Stimulated activated naive B cell treated with anti-CD40 and anti-IgM and Interleukin-4, amounts not matched to agents 10 μg/mL and 1 μg/mL and 100 μg/mL, for 72 hours (primary cell): ENCODE measurements around the gene ARMCX5.

Experiments
- ATAC-seq, 2 donors: fragments of 150-1000 bp; cut with Tn5 transposase; replicated peaks; 2 replicates each; pipeline ENCODE4 v1.10.0; 2021; ENCODE audit warnings: moderate library complexity in 1 of 2
- DNase-seq: peaks from one replicate; pipeline ENCODE4 v3.0.0; 2021
- H3K27ac Mint-ChIP-seq: one replicate; pipeline ENCODE4 v1.8.0; 2022; ENCODE audit warnings: mild to moderate bottlenecking, mixed read lengths
- H3K27me3 Mint-ChIP-seq, 2 donors: one replicate each; pipeline ENCODE4 v1.8.0; 2022; ENCODE audit warnings: mixed read lengths in 2 of 2
- H3K36me3 Mint-ChIP-seq, 2 donors: one replicate each; pipeline ENCODE4 v1.8.0; 2022; ENCODE audit warnings: mixed read lengths in 2 of 2, mild to moderate bottlenecking in 1 of 2
- H3K4me1 Mint-ChIP-seq, 2 donors: one replicate each; pipeline ENCODE4 v1.8.0; 2022; ENCODE audit warnings: mixed read lengths in 2 of 2, mild to moderate bottlenecking in 1 of 2
- H3K4me3 Mint-ChIP-seq, 2 donors: one replicate each; pipeline ENCODE4 v1.8.0; 2022; ENCODE audit warnings: mild to moderate bottlenecking in 2 of 2, mixed read lengths in 2 of 2, moderate library complexity in 1 of 2
- H3K9me3 Mint-ChIP-seq, 2 donors: one replicate each; pipeline ENCODE4 v1.8.0; 2022; ENCODE audit warnings: mixed read lengths in 2 of 2, mild to moderate bottlenecking in 1 of 2

Gene ARMCX5

GRCh38 chrX:102599084-102599950, at the start of gene ARMCX5:
ARMCX5 (plus strand) TSS chrX:102599515; CDS start chrX:102602142, 2,627 bp downstream.
- ATAC-seq (peak; percentile 92 to 93), DNase-seq (peak; percentile 59)
- H3K36me3 Mint-ChIP-seq: peaks cover 3 to 5% of the 10 kb centered on the region in 2 donors
- H3K4me3 Mint-ChIP-seq: peak within 1 kb of the TSS; percentile 95 to 99
- H3K27me3 Mint-ChIP-seq: no peaks in the 10 kb centered on the region
- H3K9me3 Mint-ChIP-seq: no peaks in the 10 kb centered on the region
- peak within 1 kb of the TSS; percentile 94 for H3K27ac Mint-ChIP-seq
- peaks cover 2 to 32% of the 10 kb centered on the region in 2 donors for H3K4me1 Mint-ChIP-seq

DNA sequence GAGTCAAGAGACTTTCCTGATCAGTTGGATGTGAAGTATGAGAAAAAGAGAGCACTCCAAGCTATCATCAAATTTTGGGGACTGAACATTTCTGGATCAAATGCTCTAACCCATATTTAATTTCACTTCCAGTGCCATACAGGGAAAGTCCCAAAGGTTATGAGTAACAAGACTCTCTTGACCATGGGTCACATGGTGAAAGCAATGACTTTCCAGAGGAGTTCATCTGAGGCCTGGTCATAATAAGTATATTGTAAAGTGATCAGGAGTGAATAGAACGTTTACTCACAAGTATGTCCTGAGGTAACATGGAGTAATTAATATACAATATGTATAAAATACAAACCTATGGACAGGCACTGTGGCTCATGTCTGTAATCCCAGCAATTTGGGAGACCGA, 40.7 kb upstream of the ARMCX5 start:
- H3K4me1 Mint-ChIP-seq: no peaks in the 10 kb centered on the region
- no peak for ATAC-seq
- H3K9me3 Mint-ChIP-seq: no peaks in the 10 kb centered on the region
- DNase-seq: no peak
- H3K27me3 Mint-ChIP-seq: peaks cover 6 to 9% of the 10 kb centered on the region in 2 donors
- H3K27ac Mint-ChIP-seq: no peak overlapping the region
- H3K36me3 Mint-ChIP-seq: no peaks in the 10 kb centered on the region
- no peak overlapping the region for H3K4me3 Mint-ChIP-seq

GRCh38 chrX:102560423-102561068, 38.8 kb upstream of the ARMCX5 start:
- Mint-ChIP-seq H3K27me3 (peaks cover 9 to 11% of the 10 kb centered on the region in 2 donors), H3K36me3 (no peaks in the 10 kb centered on the region), H3K4me3 (no peak overlapping the region), H3K9me3 (no peaks in the 10 kb centered on the region), H3K27ac (no peak overlapping the region), H3K4me1 (no peaks in the 10 kb centered on the region)
- DNase-seq (no peak), ATAC-seq (no peak)

DNA sequence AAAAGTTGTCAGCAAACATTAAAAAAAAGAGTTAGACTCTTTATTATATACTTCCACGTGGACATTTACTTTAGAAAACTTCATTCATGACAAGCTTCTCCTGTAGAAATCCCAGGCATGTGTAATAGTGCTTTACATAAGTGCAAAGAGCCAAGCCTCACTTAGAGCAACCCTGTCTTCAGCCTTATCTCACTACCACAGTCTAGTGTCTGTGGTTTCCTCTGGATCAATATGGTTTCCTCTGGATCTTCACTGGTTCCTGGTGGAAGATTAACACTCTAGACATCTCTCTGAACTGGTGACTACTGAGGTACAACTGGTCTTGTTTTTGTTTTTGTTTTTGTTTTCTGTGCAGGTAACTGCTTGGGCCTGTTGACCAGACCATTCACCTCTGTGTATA, 18.4 kb upstream of the ARMCX5 start:
- H3K4me3 Mint-ChIP-seq: no peak overlapping the region
- no peak overlapping the region for H3K27ac Mint-ChIP-seq
- H3K9me3 Mint-ChIP-seq: no peaks in the 10 kb centered on the region
- H3K27me3 Mint-ChIP-seq: peaks cover 0 to 14% of the 10 kb centered on the region in 2 donors
- H3K36me3 Mint-ChIP-seq: no peaks in the 10 kb centered on the region
- DNase-seq (no peak), ATAC-seq (no peak)
- no peaks in the 10 kb centered on the region for H3K4me1 Mint-ChIP-seq

GRCh38 chrX:102593367-102593766, 5.9 kb upstream of the ARMCX5 start:
- no peak overlapping the region for H3K27ac Mint-ChIP-seq
- ATAC-seq: no peak
- no peaks in the 10 kb centered on the region for H3K9me3 Mint-ChIP-seq
- no peaks in the 10 kb centered on the region for H3K36me3 Mint-ChIP-seq
- DNase-seq: no peak
- H3K4me1 Mint-ChIP-seq: peaks cover 0 to 4% of the 10 kb centered on the region in 2 donors
- no peak overlapping the region for H3K4me3 Mint-ChIP-seq
- H3K27me3 Mint-ChIP-seq: peaks cover 6 to 12% of the 10 kb centered on the region in 2 donors

- Mint-ChIP-seq H3K27me3 (no peaks in the 10 kb centered on the region), H3K36me3 (peaks cover 3 to 5% of the 10 kb centered on the region in 2 donors), H3K4me1 (peaks cover 2 to 32% of the 10 kb centered on the region in 2 donors), H3K9me3 (no peaks in the 10 kb centered on the region), H3K4me3 (peak overlapping the region; percentile 95 to 99), H3K27ac (peak overlapping the region; percentile 94)
- DNase-seq: no peak
- ATAC-seq: peak; percentile 5 to 10
These were observed 750 bp downstream of the ARMCX5 start for GRCh38 chrX:102599951-102600579.

GRCh38 chrX:102604327-102604726, 5.0 kb downstream of the ARMCX5 start:
- Mint-ChIP-seq H3K9me3 (no peaks in the 10 kb centered on the region), H3K27ac (no peak overlapping the region)
- ATAC-seq: no peak

GRCh38 chrX:102606115-102606514, 6.8 kb downstream of the ARMCX5 start:
- Mint-ChIP-seq H3K36me3 (peaks cover 8 to 9% of the 10 kb centered on the region in 2 donors), H3K4me3 (no peak overlapping the region), H3K27me3 (no peaks in the 10 kb centered on the region), H3K9me3 (peaks cover 0 to under 1% of the 10 kb centered on the region in 2 donors), H3K27ac (no peak overlapping the region), H3K4me1 (peaks cover 2 to 23% of the 10 kb centered on the region in 2 donors)
- no peak for ATAC-seq
- DNase-seq: no peak

More at GRCh38 chrX:102604327-102604726, 5.0 kb downstream of the ARMCX5 start:
- Mint-ChIP-seq H3K4me1 (peaks cover 3 to 40% of the 10 kb centered on the region in 2 donors), H3K36me3 (peaks cover 5% of the 10 kb centered on the region in 2 donors), H3K27me3 (no peaks in the 10 kb centered on the region), H3K4me3 (no peak overlapping the region)
- no peak for DNase-seq

DNA sequence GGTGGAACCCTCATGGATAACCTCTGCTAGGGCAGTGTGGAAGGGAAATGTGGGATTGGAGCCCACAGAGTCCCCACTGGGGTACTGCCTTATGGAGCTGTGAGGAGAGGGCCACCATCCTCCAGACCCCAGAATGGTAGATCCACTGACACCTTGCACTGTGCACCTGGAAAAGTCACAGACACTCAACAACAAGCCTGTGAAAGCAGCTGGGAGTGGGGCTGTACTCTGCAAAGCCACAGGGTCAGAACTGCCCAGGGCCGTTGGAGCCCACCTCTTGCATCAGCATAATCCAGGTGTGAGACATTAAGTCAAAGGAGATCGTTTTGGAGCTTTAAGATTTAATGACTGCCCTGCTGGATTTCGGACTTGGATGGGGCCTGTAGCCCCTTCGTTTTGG, 11.6 kb downstream of the ARMCX5 start:
- no peak for ATAC-seq
- no peak overlapping the region for H3K27ac Mint-ChIP-seq
- H3K36me3 Mint-ChIP-seq: peaks cover 17 to 21% of the 10 kb centered on the region in 2 donors
- H3K4me1 Mint-ChIP-seq: peaks cover 2 to 13% of the 10 kb centered on the region in 2 donors
- peaks cover 0 to 6% of the 10 kb centered on the region in 2 donors for H3K9me3 Mint-ChIP-seq
- H3K27me3 Mint-ChIP-seq: no peaks in the 10 kb centered on the region
- DNase-seq: no peak
- H3K4me3 Mint-ChIP-seq: no peak overlapping the region

- Mint-ChIP-seq H3K36me3 (peaks cover 27 to 34% of the 10 kb centered on the region in 2 donors), H3K9me3 (peaks cover 5 to 9% of the 10 kb centered on the region in 2 donors), H3K4me3 (no peak overlapping the region), H3K4me1 (peaks cover 5 to 17% of the 10 kb centered on the region in 2 donors), H3K27ac (no peak overlapping the region), H3K27me3 (no peaks in the 10 kb centered on the region)
- ATAC-seq (no peak), DNase-seq (no peak)
These were observed 24.8 kb downstream of the ARMCX5 start for GRCh38 chrX:102624105-102624504.

GRCh38 chrX:102627640-102628039, 28.3 kb downstream of the ARMCX5 start:
- H3K27me3 Mint-ChIP-seq: no peaks in the 10 kb centered on the region
- H3K4me1 Mint-ChIP-seq: peaks cover 5 to 13% of the 10 kb centered on the region in 2 donors
- DNase-seq (no peak), ATAC-seq (no peak)
- H3K9me3 Mint-ChIP-seq: no peaks in the 10 kb centered on the region
- no peak overlapping the region for H3K4me3 Mint-ChIP-seq
- H3K36me3 Mint-ChIP-seq: peaks cover 9 to 19% of the 10 kb centered on the region in 2 donors
- no peak overlapping the region for H3K27ac Mint-ChIP-seq

GRCh38 chrX:102637561-102637960, 38.2 kb downstream of the ARMCX5 start:
- no peak overlapping the region for H3K27ac Mint-ChIP-seq
- peaks cover 4 to 5% of the 10 kb centered on the region in 2 donors for H3K9me3 Mint-ChIP-seq
- peaks cover 0 to 6% of the 10 kb centered on the region in 2 donors for H3K4me1 Mint-ChIP-seq
- H3K27me3 Mint-ChIP-seq: no peaks in the 10 kb centered on the region
- ATAC-seq: no peak
- no peak for DNase-seq
- peaks cover 2 to 4% of the 10 kb centered on the region in 2 donors for H3K36me3 Mint-ChIP-seq
- H3K4me3 Mint-ChIP-seq: no peak overlapping the region

GRCh38 chrX:102650903-102651241, 51.6 kb downstream of the ARMCX5 start:
- Mint-ChIP-seq H3K4me3 (peak overlapping the region; percentile 92 to 95), H3K27ac (no peak overlapping the region), H3K9me3 (peaks cover 0 to 9% of the 10 kb centered on the region in 2 donors), H3K27me3 (peaks cover 0 to 5% of the 10 kb centered on the region in 2 donors), H3K36me3 (peaks cover 0 to 7% of the 10 kb centered on the region in 2 donors), H3K4me1 (peaks cover 5 to 14% of the 10 kb centered on the region in 2 donors)
- DNase-seq (no peak), ATAC-seq (peak in 1 of 2 donors; percentile 48)
